ENCODE data around the gene SLC25A18.
A peak's percentile ranks its signal among the peaks of the same experiment; 100 is the strongest.

SLC25A18 gene

GRCh38 chr22:17638182-17638431 lies 74.8 kb downstream of the SLC25A18 start:
- DNase-seq (ENCODE audit: low spot score): peak; percentile 46
- in situ Hi-C loops (cut with MboI; ENCODE audit: low pct_unique_long_range_greater_than_20kb, low sequenced_read_pairs, unreplicated experiment): no loop called here
- TF ChIP-seq, protein P1, sequence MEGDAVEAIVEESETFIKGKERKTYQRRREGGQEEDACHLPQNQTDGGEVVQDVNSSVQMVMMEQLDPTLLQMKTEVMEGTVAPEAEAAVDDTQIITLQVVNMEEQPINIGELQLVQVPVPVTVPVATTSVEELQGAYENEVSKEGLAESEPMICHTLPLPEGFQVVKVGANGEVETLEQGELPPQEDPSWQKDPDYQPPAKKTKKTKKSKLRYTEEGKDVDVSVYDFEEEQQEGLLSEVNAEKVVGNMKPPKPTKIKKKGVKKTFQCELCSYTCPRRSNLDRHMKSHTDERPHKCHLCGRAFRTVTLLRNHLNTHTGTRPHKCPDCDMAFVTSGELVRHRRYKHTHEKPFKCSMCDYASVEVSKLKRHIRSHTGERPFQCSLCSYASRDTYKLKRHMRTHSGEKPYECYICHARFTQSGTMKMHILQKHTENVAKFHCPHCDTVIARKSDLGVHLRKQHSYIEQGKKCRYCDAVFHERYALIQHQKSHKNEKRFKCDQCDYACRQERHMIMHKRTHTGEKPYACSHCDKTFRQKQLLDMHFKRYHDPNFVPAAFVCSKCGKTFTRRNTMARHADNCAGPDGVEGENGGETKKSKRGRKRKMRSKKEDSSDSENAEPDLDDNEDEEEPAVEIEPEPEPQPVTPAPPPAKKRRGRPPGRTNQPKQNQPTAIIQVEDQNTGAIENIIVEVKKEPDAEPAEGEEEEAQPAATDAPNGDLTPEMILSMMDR (IDR thresholded peaks at IDR 0.05; ENCODE audit: extremely low read depth, insufficient read depth, missing control alignments): no peak

DNA sequence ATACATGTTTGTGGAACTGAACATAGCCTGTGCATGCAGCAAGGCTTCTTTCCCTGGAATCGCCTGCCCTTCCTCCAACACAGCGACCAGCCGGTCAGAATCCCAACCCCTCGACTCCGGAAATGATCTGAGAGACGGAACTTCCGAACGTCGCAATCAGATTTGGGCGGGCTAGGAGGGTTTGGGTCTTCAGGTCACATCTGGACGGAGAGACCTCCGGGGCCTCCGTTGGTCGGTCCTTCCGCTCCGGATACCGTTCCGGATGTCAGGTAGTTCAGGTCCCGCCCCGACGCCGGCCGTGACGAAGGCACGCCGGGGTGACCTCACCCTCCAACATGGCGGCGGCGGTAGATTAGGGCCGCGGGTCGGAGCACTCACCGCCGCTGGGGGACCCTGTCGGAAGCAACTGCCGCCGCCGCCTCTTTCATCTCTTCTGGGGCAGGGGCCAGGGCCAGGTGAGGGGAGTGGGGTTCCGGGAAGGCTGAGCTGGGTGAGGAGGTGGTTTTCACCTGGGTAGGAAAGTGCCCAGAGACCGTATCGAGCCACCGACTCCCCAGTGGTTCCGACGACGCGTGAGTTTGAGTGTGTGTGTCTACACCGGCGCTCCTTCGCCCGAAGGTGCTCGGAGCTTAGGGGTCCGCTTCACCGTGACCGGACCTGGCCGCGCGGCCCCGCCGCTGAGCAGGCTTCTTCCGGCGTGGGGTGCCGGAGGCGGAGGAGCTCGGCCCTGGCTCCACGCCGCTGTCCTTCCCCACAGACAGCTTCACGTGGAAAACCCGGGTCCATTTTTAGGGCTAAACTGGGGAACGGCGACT lies 75.3 kb downstream of the SLC25A18 start, which contains the start of gene BCL2L13:
TSS of gene BCL2L13 (plus strand) at position 326 of the 815 bp plus-strand sequence. CDS start 16,955 bp downstream, outside the sequence.
- DNase-seq (ENCODE audit: low spot score): peak; percentile 94
- TF ChIP-seq, protein P1 (IDR thresholded peaks at IDR 0.05; ENCODE audit: extremely low read depth, insufficient read depth, missing control alignments): peak; percentile 5
- in situ Hi-C loops (cut with MboI; ENCODE audit: low pct_unique_long_range_greater_than_20kb, low sequenced_read_pairs, unreplicated experiment): no loop called here

DNA sequence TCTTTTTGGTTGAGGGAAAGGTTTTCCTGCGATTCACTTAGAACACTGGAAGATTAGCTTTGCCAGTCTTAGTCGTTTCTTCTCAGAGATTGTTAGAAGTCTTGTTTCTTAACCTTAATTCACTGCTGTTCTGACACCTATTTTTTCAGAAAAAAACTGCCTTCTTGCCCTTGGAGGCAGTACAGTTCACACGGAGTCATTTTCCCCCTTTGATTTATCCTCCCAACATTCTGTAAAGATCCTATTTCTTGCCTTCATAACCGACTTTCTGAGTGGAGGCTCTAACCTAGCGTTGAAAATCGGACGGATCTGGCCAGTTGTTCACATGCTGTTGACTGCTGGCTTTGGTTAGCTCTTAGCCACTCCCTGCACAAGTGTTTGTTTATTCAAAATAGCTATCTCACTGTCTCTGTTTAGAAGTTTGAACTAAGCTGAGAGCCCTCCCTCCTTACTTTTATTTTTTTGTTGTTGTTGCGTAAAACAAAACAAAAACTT lies 76.0 kb downstream of the SLC25A18 start:
- DNase-seq (ENCODE audit: low spot score): peak; percentile 78
- in situ Hi-C loops (cut with MboI; ENCODE audit: low pct_unique_long_range_greater_than_20kb, low sequenced_read_pairs, unreplicated experiment): no loop called here
- TF ChIP-seq, protein P1 (IDR thresholded peaks at IDR 0.05; ENCODE audit: extremely low read depth, insufficient read depth, missing control alignments): no peak

Measured in GM13977 (cell line).